Dermis blood vessel endothelial cell (primary cell): ENCODE results near the gene MROH8. TPM values are rescaled to one million over a fixed set of nuclear protein-coding genes. Genes with fewer than 3 reads are reported as not detected.

ENCODE experiments used
- DNase-seq: peaks from one replicate; pipeline ENCODE4 v3.0.0; 2010
- total RNA-seq: library from RNA; depleted of rRNA; stranded (reverse); fragments of >200 nt; gene quantifications from 2 replicates; pipeline ENCODE4 v1.2.3, GENCODE V29; 2014

The MROH8 gene
- 0.74 and 1.5 TPM in 2 replicates for total RNA-seq

GRCh38 chr20:37178839-37179682 is at the start of gene MROH8, which contains the start of gene RPN2:
TSS of gene MROH8 (minus strand) at chr20:37179548.
TSS of gene RPN2 (plus strand) at chr20:37179330. CDS start at chr20:37179357, 27 bp downstream.
- peak; percentile 98 for DNase-seq

- DNase-seq: no peak
Measured at GRCh38 chr20:37228656-37229055, 49.3 kb upstream of the MROH8 start.

GRCh38 chr20:37228082-37228481 is 48.7 kb upstream of the MROH8 start:
- no peak for DNase-seq

GRCh38 chr20:37226889-37227288 is 47.5 kb upstream of the MROH8 start:
- no peak for DNase-seq

GRCh38 chr20:37225146-37225545 is 45.8 kb upstream of the MROH8 start:
- DNase-seq: no peak

GRCh38 chr20:37223053-37223452 is 43.7 kb upstream of the MROH8 start:
- DNase-seq: peak; percentile 16

- no peak for DNase-seq
Measured at GRCh38 chr20:37222086-37222485, 42.7 kb upstream of the MROH8 start.

GRCh38 chr20:37220731-37221130 is 41.4 kb upstream of the MROH8 start:
- no peak for DNase-seq

GRCh38 chr20:37219751-37220668 is 40.7 kb upstream of the MROH8 start:
- DNase-seq: no peak

GRCh38 chr20:37218976-37219375 is 39.6 kb upstream of the MROH8 start:
- DNase-seq: no peak

- no peak for DNase-seq
Measured at GRCh38 chr20:37218441-37218840, 39.1 kb upstream of the MROH8 start.

- DNase-seq: no peak
Measured at GRCh38 chr20:37209661-37210314, 30.4 kb upstream of the MROH8 start.

GRCh38 chr20:37209193-37209592 is 29.8 kb upstream of the MROH8 start:
- no peak for DNase-seq

- no peak for DNase-seq
Measured at GRCh38 chr20:37207171-37207570, 27.8 kb upstream of the MROH8 start.

GRCh38 chr20:37205794-37206193 is 26.4 kb upstream of the MROH8 start:
- DNase-seq: no peak

GRCh38 chr20:37205130-37205529 is 25.8 kb upstream of the MROH8 start:
- DNase-seq: no peak

- no peak for DNase-seq
Measured at GRCh38 chr20:37204056-37204455, 24.7 kb upstream of the MROH8 start.

GRCh38 chr20:37202267-37202943 is 23.1 kb upstream of the MROH8 start:
- peak; percentile 78 for DNase-seq

- no peak for DNase-seq
Measured at GRCh38 chr20:37201827-37202162, 22.4 kb upstream of the MROH8 start.

- no peak for DNase-seq
Measured at GRCh38 chr20:37200926-37201826, 21.8 kb upstream of the MROH8 start.

GRCh38 chr20:37200376-37200775 is 21.0 kb upstream of the MROH8 start:
- no peak for DNase-seq
